Right lobe of liver (tissue), 6 donors: Measurements from ENCODE around the gene PVR. TPM values are rescaled to one million over a fixed set of nuclear protein-coding genes. Genes with fewer than 3 reads are reported as not detected.

ENCODE experiments used
- ATAC-seq, 4 donors: fragments of 200-7000 bp; cut with Tn5 transposase; one replicate each; pipeline ENCODE4 v1.9.1; 2020; ENCODE audit warnings: mild to moderate bottlenecking in 4 of 4, moderate library complexity in 4 of 4
- DNase-seq, 3 donors: peaks; one replicate each; pipeline ENCODE4 v3.0.0-alpha.2; 2020
- H3K27ac ChIP-seq, 3 donors: fragments of 200-600 bp; one replicate each; pipeline ENCODE4 v1.8.0; 2022
- H3K27me3 ChIP-seq, 2 donors: fragments of 200-600 bp; one replicate each; pipeline ENCODE4 v1.8.0; 2022
- H3K36me3 ChIP-seq, 4 donors: fragments of 200-600 bp; sonication (generic) in 1 of 4; one replicate each; pipeline versions ENCODE4 v1.5.1 to v1.8.0; 2017 to 2022; ENCODE audit warnings: control low read depth in 1 of 4
- H3K4me1 ChIP-seq, 4 donors: fragments of 200-600 bp; sonication (generic) in 1 of 4; one replicate each; pipeline versions ENCODE4 v1.5.1 to v1.8.0; 2017 to 2022; ENCODE audit warnings: control low read depth in 1 of 4
- H3K4me3 ChIP-seq, 3 donors: fragments of 200-600 bp; one replicate each; pipeline ENCODE4 v1.8.0; 2022
- H3K9me3 ChIP-seq, 4 donors: fragments of 200-600 bp; sonication (generic) in 1 of 4; one replicate each; pipeline versions ENCODE4 v1.5.1 to v1.8.0; 2017 to 2022; ENCODE audit warnings: control low read depth in 1 of 4
- POLR2A ChIP-seq: fragments of 450-650 bp; IDR thresholded peaks from one replicate; pipeline ENCODE4 v1.6.1; 2017; ENCODE audit warnings: antibody characterized with exemption, mild to moderate bottlenecking
- WGBS: methylation state at CpG from one replicate; pipeline ENCODE4 v1.1.6; 2018; ENCODE audit warnings: low coverage, low lambda C conversion rate; ENCODE audit not compliant: insufficient coverage; ENCODE audit errors: missing lambda C conversion rate; 5-methylcytosine and 5-hydroxymethylcytosine counted together
- intact Hi-C, 2 donors: fragments of 100-400 bp; cut with DNase I; formaldehyde crosslinking; loops; one replicate each; pipeline versions ENCODE4 v1.11.2 to v1.14.1; 2022
- microRNA counts: library from miRNA; unstranded; fragments of <30 nt; microRNA quantifications from one replicate; lab custom pipeline; 2016
- microRNA-seq, 2 donors: library from miRNA; unstranded; fragments of <30 nt; microRNA quantifications; one replicate each; pipeline ENCODE4, GENCODE V29; 2019 to 2020
- total RNA-seq, 6 experiments: library from RNA; depleted of rRNA in 2 of 6; stranded (reverse); fragments of >200 nt in 2 of 6; fragmentation: NEBNext Ultra II Directional in 3 of 6; extraction: Animal tissue kit (Norgen Biotek cat#: 25700) in 3 of 6; gene quantifications; one replicate each; pipeline versions ENCODE4 v1.1.0 to v1.2.4, GENCODE V29; 2016 to 2023
- TF ChIP-seq, protein P1 (sequence below), 4 donors: fragments of 200-600 bp in 3 of 4; fragments of 450-650 bp in 1 of 4; IDR thresholded peaks; one replicate each; pipeline versions ENCODE4 v1.5.1 to v1.8.0; 2016 to 2022; ENCODE audit warnings: antibody characterized with exemption in 4 of 4, mild to moderate bottlenecking in 2 of 4
- donor health status: DM: no; HTN: yes; CAD: no.
- donor health status: DM: no; HTN: no; CAD: no.
- donor health status: DM: no; HTN: no; CAD: no.
- donor health status: DM: no; HTN: yes; CAD: no.
- donor health status: DM: no; HTN: yes; CAD: no.

Gene PVR
- total RNA-seq, 6 experiments from 2014 or later: 26.6 to 66.6 (median 55.5) TPM

DNA sequence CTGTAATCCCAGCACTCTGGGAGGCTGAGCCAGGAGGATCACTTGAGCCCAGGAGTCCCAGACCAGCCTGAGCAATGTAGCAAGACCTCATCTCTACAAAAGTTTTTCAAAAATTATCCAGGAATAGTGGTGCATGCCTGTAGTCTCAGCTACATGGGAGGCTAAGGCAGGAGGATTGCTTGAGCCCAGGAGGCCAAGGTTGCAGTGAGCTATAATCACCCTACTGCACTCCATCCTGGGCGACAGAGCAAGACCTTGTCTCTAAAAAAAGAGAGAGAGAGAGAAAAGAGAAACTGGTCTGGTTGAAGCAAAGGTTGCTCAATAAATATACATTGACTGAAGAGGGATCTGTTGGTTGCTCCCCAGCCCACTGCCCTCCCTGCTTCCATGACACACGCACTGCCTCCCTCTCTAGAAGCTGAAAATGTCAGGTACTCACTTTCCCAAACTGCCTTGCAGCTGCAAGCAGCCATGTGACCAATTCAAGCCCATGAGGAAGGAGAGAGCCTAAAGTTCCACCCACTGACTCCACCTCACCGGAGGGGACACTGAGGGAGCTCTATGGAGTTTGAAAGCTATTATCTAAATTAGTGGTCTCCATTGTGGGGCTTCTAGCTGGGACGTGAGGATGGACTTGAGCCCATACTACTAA lies 69.3 kb downstream of the PVR start:
- Histone ChIP-seq H3K4me3 (no peak overlapping the region), H3K9me3 (no peaks in the 10 kb centered on the region), H3K27me3 (no peaks in the 10 kb centered on the region), H3K4me1 (peaks cover 0 to 7% (median under 1%) of the 10 kb centered on the region in 4 donors), H3K27ac (no peak overlapping the region), H3K36me3 (peaks cover 0 to 15% (median 0%) of the 10 kb centered on the region in 4 donors)
- intact Hi-C loops: no loop called here
- TF ChIP-seq, protein P1, sequence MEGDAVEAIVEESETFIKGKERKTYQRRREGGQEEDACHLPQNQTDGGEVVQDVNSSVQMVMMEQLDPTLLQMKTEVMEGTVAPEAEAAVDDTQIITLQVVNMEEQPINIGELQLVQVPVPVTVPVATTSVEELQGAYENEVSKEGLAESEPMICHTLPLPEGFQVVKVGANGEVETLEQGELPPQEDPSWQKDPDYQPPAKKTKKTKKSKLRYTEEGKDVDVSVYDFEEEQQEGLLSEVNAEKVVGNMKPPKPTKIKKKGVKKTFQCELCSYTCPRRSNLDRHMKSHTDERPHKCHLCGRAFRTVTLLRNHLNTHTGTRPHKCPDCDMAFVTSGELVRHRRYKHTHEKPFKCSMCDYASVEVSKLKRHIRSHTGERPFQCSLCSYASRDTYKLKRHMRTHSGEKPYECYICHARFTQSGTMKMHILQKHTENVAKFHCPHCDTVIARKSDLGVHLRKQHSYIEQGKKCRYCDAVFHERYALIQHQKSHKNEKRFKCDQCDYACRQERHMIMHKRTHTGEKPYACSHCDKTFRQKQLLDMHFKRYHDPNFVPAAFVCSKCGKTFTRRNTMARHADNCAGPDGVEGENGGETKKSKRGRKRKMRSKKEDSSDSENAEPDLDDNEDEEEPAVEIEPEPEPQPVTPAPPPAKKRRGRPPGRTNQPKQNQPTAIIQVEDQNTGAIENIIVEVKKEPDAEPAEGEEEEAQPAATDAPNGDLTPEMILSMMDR (IDR thresholded peaks at IDR 0.05): no peak
- TF ChIP-seq POLR2A: no peak
- 54% methylated on average over 4 of the region's 4 CpGs for WGBS
- peak; percentile 19 to 42 (median 23) for ATAC-seq
- no peak for DNase-seq

MicroRNAs encoded within 50 kb of the gene (microRNA counts, 767-probe panel; counts per million panel counts)
- 237 counts per million for microRNA hsa-miR-4531 (lab: Ali Mortazavi, UCI)

Small RNA genes lying within 50 kb of the gene (microRNA-seq; reads per million reads assigned to microRNA genes)
- gene MIR4531: 0 reads per million in 2 donors

Other genes with a start within 250 kb of the PVR start
- gene ZNF285, start 242.3 kb upstream of the PVR start, total RNA-seq: 1 to 10 TPM in 2 of 6 experiments, under 1 TPM in 4; 0.37 to 1.6 (median 0.90) TPM
- 1 to 10 TPM in 3 of 6 experiments, under 1 TPM in 3; 0.50 to 2.3 (median 0.93) TPM for gene ZNF229, start 195.4 kb upstream of the PVR start, total RNA-seq
- gene ZNF180, start 143.4 kb upstream of the PVR start, total RNA-seq: 1 to 10 TPM; 2.4 to 4.1 (median 3.3) TPM
- gene CEACAM20, start 114.2 kb upstream of the PVR start, total RNA-seq: under 1 TPM in 3 of 6 experiments, not detected in 3; 0.14 to 0.31 (median 0.16) TPM
- gene IGSF23, start 30.3 kb upstream of the PVR start, total RNA-seq: 10 to 100 TPM in 3 of 6 experiments, 1 to 10 TPM in 3; 4.4 to 15.2 (median 9.0) TPM
- 1 to 10 TPM; 3.3 to 9.0 (median 4.5) TPM for gene CEACAM19, start 27.6 kb downstream of the PVR start, total RNA-seq
- gene CEACAM16, start 55.2 kb downstream of the PVR start, total RNA-seq: not detected
- gene BCL3, start 104.8 kb downstream of the PVR start, total RNA-seq: 10 to 100 TPM; 24.1 to 95.6 (median 31.3) TPM
- gene CBLC, start 134.0 kb downstream of the PVR start, total RNA-seq: 10 to 100 TPM in 5 of 6 experiments, 1 to 10 TPM in 1; 9.8 to 19.4 (median 15.6) TPM
- gene BCAM, start 165.2 kb downstream of the PVR start, total RNA-seq: 10 to 100 TPM; 26.5 to 48.3 (median 32.7) TPM
- 100 to 1,000 TPM in 1 of 6 experiments, 10 to 100 TPM in 5; 63.5 to 127 (median 87.4) TPM for gene NECTIN2, start 202.4 kb downstream of the PVR start, total RNA-seq
- 10 to 100 TPM; 24.9 to 82.6 (median 26.7) TPM for gene TOMM40, start 247.3 kb downstream of the PVR start, total RNA-seq